Endodermal cell (in vitro differentiated cells): ENCODE data around the gene GRM6. TPM values are rescaled to one million over a fixed set of nuclear protein-coding genes. Genes with fewer than 3 reads are reported as not detected.

Source experiments
- DNase-seq: peaks from one replicate; pipeline ENCODE4 v3.0.0-alpha.2; 2017
- H3K27ac ChIP-seq: 2 replicates; pipeline ENCODE4 v1.5.1; 2013; ENCODE audit warnings: mild to moderate bottlenecking, low read depth, low read length, moderate library complexity
- H3K27me3 ChIP-seq: 2 replicates; pipeline ENCODE4 v1.6.1; 2013; ENCODE audit warnings: mild to moderate bottlenecking, low read length, moderate library complexity; ENCODE audit not compliant: insufficient read depth, control insufficient read depth, poor library complexity, severe bottlenecking
- H3K36me3 ChIP-seq: 2 replicates; pipeline ENCODE4 v1.7.0; 2013; ENCODE audit warnings: mild to moderate bottlenecking, low read length, moderate library complexity; ENCODE audit not compliant: control insufficient read depth, insufficient read depth
- H3K4me1 ChIP-seq: one replicate; pipeline ENCODE4 v1.7.0; 2013; ENCODE audit warnings: low read length; ENCODE audit not compliant: control insufficient read depth, insufficient read depth
- H3K4me3 ChIP-seq: 2 replicates; pipeline ENCODE4 v1.5.1; 2013; ENCODE audit warnings: mild to moderate bottlenecking, low read length, moderate library complexity
- H3K9ac ChIP-seq: 2 replicates; pipeline ENCODE4 v1.6.1; 2013; ENCODE audit warnings: mild to moderate bottlenecking, low read length, moderate library complexity; ENCODE audit not compliant: poor library complexity, severe bottlenecking; ENCODE audit errors: extremely low read depth
- H3K9me3 ChIP-seq: 2 replicates; pipeline ENCODE4 v1.6.1; 2013; ENCODE audit warnings: mild to moderate bottlenecking, low read length, moderate library complexity; ENCODE audit not compliant: control insufficient read depth
- H3K27ac Mint-ChIP-seq: 2 replicates; pipeline ENCODE4 v1.8.0; 2020; ENCODE audit warnings: mixed read lengths
- H3K27me3 Mint-ChIP-seq: 2 replicates; pipeline ENCODE4 v1.8.0; 2021; ENCODE audit warnings: mild to moderate bottlenecking, mixed read lengths; ENCODE audit not compliant: insufficient read depth
- H3K36me3 Mint-ChIP-seq: 2 replicates; pipeline ENCODE4 v1.8.0; 2020; ENCODE audit warnings: low read depth, mixed read lengths
- H3K4me1 Mint-ChIP-seq: 2 replicates; pipeline ENCODE4 v1.8.0; 2020; ENCODE audit warnings: mixed read lengths
- H3K4me3 Mint-ChIP-seq: 2 replicates; pipeline ENCODE4 v1.8.0; 2020; ENCODE audit warnings: mild to moderate bottlenecking, moderate library complexity, mixed read lengths
- H3K9me3 Mint-ChIP-seq: 2 replicates; pipeline ENCODE4 v1.8.0; 2020; ENCODE audit warnings: mild to moderate bottlenecking, mixed read lengths
- CTCF ChIP-seq: fragments of 200-600 bp; sonication (generic); conservative IDR thresholded peaks from 2 replicates; pipeline ENCODE4 v1.5.0; 2021; ENCODE audit warnings: antibody characterized with exemption, mild to moderate bottlenecking
- WGBS, 2 experiments: methylation state at CpG; one replicate each; pipeline versions ENCODE4 v1.1.5 to v1.1.7; 2013; ENCODE audit warnings: missing lambda C conversion rate in 2 of 2, mixed read lengths in 1 of 2; ENCODE audit not compliant: insufficient coverage in 1 of 2, insufficient read length in 1 of 2; 5-methylcytosine and 5-hydroxymethylcytosine counted together
- total RNA-seq, 2 donors: library from RNA; stranded (reverse); fragmentation: NEBNext Ultra II Directional in 1 of 2; extraction: Animal tissue kit (Norgen Biotek cat#: 25700) in 1 of 2; gene quantifications; 2 replicates in 1 of 2; 3 replicates in 1 of 2; pipeline ENCODE4 v1.2.1, GENCODE V29; 2021

The GRM6 gene
- total RNA-seq, 2 donors from 2014 or later, result not detected

- Histone ChIP-seq H3K36me3 (no peaks in the 10 kb centered on the region), H3K4me1 (no peaks in the 10 kb centered on the region), H3K9me3 (peaks cover 5% of the 10 kb centered on the region), H3K27ac (no peak overlapping the region), H3K4me3 (no peak overlapping the region), H3K9ac (no peak overlapping the region), H3K27me3 (peaks cover 46% of the 10 kb centered on the region)
- peaks cover 6% of the 10 kb centered on the region for H3K9me3 Mint-ChIP-seq
- 39 to 50% methylated on average over 5 to 6 of the region's 6 CpGs for WGBS, 2 experiments
- no peak for DNase-seq
- peak overlapping the region; percentile 22 for H3K4me3 Mint-ChIP-seq
- no peak for TF ChIP-seq CTCF
- peaks cover 4% of the 10 kb centered on the region for H3K4me1 Mint-ChIP-seq
- H3K36me3 Mint-ChIP-seq, result no peaks in the 10 kb centered on the region
- H3K27me3 Mint-ChIP-seq, result peaks cover 63% of the 10 kb centered on the region
- H3K27ac Mint-ChIP-seq, result no peak overlapping the region
These were observed 196 bp upstream of the GRM6 start for GRCh38 chr5:178995341-178995690.

- H3K27me3 Mint-ChIP-seq, result peaks cover 67% of the 10 kb centered on the region
These were observed 1.1 kb downstream of the GRM6 start for GRCh38 chr5:178993955-178994579.

DNA sequence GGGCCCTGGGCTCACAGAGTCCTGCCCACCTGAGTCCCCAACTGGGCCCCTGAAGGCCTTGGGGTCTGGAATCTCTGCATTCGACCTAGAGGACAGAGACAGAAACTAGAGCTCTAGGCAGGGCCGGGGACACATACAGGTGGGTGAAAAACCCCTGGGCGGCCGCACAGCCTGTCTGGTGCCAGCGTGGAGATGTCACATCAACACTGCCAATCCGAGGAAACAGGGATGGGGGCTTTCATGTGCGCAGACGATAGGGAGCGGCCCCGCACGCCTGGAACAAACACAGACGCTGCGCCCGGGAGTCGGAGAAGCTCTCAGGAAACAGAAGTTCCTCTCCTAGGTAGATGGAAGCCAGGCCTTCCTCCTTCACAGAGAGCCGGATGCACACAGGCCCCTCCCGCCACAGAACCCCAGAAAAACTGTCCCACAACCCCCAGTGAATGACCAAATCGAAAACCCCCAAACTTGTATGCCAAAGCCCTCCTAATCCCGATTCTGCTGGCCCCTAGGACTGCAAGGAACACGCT, 1.8 kb downstream of the GRM6 start:
- peak overlapping the region; percentile 22 for H3K4me3 Mint-ChIP-seq
- Histone ChIP-seq H3K36me3 (no peaks in the 10 kb centered on the region), H3K27me3 (peaks cover 46% of the 10 kb centered on the region), H3K4me1 (no peaks in the 10 kb centered on the region), H3K27ac (no peak overlapping the region), H3K9me3 (peaks cover 11% of the 10 kb centered on the region), H3K9ac (no peak overlapping the region), H3K4me3 (no peak overlapping the region)
- 84 to 86% methylated on average over 16 to 20 of the region's 20 CpGs for WGBS, 2 experiments
- no peak overlapping the region for H3K27ac Mint-ChIP-seq
- peaks cover 65% of the 10 kb centered on the region for H3K27me3 Mint-ChIP-seq
- TF ChIP-seq CTCF, result no peak
- peaks cover 4% of the 10 kb centered on the region for H3K4me1 Mint-ChIP-seq
- H3K36me3 Mint-ChIP-seq, result no peaks in the 10 kb centered on the region
- no peak for DNase-seq
- peaks cover 16% of the 10 kb centered on the region for H3K9me3 Mint-ChIP-seq

More at GRCh38 chr5:178993955-178994579, 1.1 kb downstream of the GRM6 start:
- no peaks in the 10 kb centered on the region for H3K36me3 Mint-ChIP-seq
- Histone ChIP-seq H3K4me3 (no peak overlapping the region), H3K9me3 (peaks cover 11% of the 10 kb centered on the region), H3K27ac (no peak overlapping the region), H3K4me1 (no peaks in the 10 kb centered on the region), H3K9ac (no peak overlapping the region), H3K36me3 (no peaks in the 10 kb centered on the region), H3K27me3 (peaks cover 46% of the 10 kb centered on the region)
- H3K9me3 Mint-ChIP-seq, result peaks cover 16% of the 10 kb centered on the region
- WGBS, 2 experiments, result 52 to 67% methylated on average over 15 to 53 of the region's 53 CpGs
- H3K27ac Mint-ChIP-seq, result no peak overlapping the region
- TF ChIP-seq CTCF, result no peak
- no peak for DNase-seq
- H3K4me1 Mint-ChIP-seq, result peaks cover 4% of the 10 kb centered on the region
- peak overlapping the region; percentile 22 for H3K4me3 Mint-ChIP-seq
